Stimulated activated CD4-positive, alpha-beta T cell treated with anti-CD3 and anti-CD28 coated beads, Interleukin-15, amount 100 ng/mL, for 48 hours (primary cell): ENCODE results near the gene EP400.
"Not testable (repeated sequence)": the region's sequence is repeated elsewhere in the genome, so short reads cannot be mapped to it uniquely, and the experiment has no call there.

Experiments used
- DNase-seq, 2 donors: peaks; one replicate each; pipeline ENCODE4 v3.0.0-alpha.2; 2020; ENCODE audit warnings: low read depth in 2 of 2

Gene EP400

GRCh38 chr12:132067182-132067581 lies 117.4 kb downstream of the EP400 start:
- DNase-seq: no peak

- DNase-seq: no peak
These were observed 118.5 kb downstream of the EP400 start for GRCh38 chr12:132068250-132068649.

- no peak for DNase-seq
These were observed 119.7 kb downstream of the EP400 start for GRCh38 chr12:132069336-132069985.

GRCh38 chr12:132070298-132070697 lies 120.6 kb downstream of the EP400 start:
- no peak for DNase-seq

- no peak for DNase-seq
These were observed 121.5 kb downstream of the EP400 start for GRCh38 chr12:132071040-132071810.

- DNase-seq: no peak
These were observed 122.2 kb downstream of the EP400 start for GRCh38 chr12:132071830-132072384.

GRCh38 chr12:132074216-132074615 lies 124.5 kb downstream of the EP400 start:
- DNase-seq: no peak

GRCh38 chr12:132075026-132075713 lies 125.4 kb downstream of the EP400 start:
- no peak for DNase-seq

GRCh38 chr12:132075714-132076553 lies 126.2 kb downstream of the EP400 start:
- DNase-seq: no peak

- no peak for DNase-seq
These were observed 127.0 kb downstream of the EP400 start for GRCh38 chr12:132076711-132077110.

GRCh38 chr12:132077322-132078100 lies 127.8 kb downstream of the EP400 start:
- no peak for DNase-seq

- DNase-seq: no peak
These were observed 128.4 kb downstream of the EP400 start for GRCh38 chr12:132078190-132078589.

- DNase-seq: no peak
These were observed 129.5 kb downstream of the EP400 start for GRCh38 chr12:132079200-132079599.

- DNase-seq: no peak
These were observed 130.0 kb downstream of the EP400 start for GRCh38 chr12:132079695-132080094.

GRCh38 chr12:132080515-132080914 lies 130.8 kb downstream of the EP400 start:
- DNase-seq: not testable (repeated sequence)

- DNase-seq: no peak
These were observed 131.7 kb downstream of the EP400 start for GRCh38 chr12:132081423-132081822.

- DNase-seq: no peak
These were observed 133.8 kb downstream of the EP400 start for GRCh38 chr12:132083614-132083940.

GRCh38 chr12:132083941-132084620 lies 134.3 kb downstream of the EP400 start:
- peak; percentile 77 to 79 for DNase-seq

- DNase-seq: peak; percentile 26 to 43
These were observed 135.0 kb downstream of the EP400 start for GRCh38 chr12:132084621-132085290.

GRCh38 chr12:132085291-132085635 lies 135.5 kb downstream of the EP400 start:
- DNase-seq: no peak
